Erythroblast (primary cell): ENCODE results near the gene AKAP6.

Experiments used
- DNase-seq, 2 experiments: peaks; one replicate each; lab custom pipeline; 2025; lab: John Stamatoyannopoulos, UW
- GATA1 ChIP-seq: IDR thresholded peaks from 2 replicates; pipeline ENCODE4 v1.6.1; 2011; ENCODE audit warnings: low read depth, mild to moderate bottlenecking, control low read depth, low read length, moderate library complexity
- POLR2A ChIP-seq: IDR thresholded peaks from 2 replicates; pipeline ENCODE4 v1.6.1; 2011; ENCODE audit warnings: mild to moderate bottlenecking, low read length

Gene AKAP6

GRCh38 chr14:32814721-32815120 is 485.6 kb downstream of the AKAP6 start:
- TF ChIP-seq POLR2A (no peak), GATA1 (no peak)
- no peak for DNase-seq

- DNase-seq: no peak
- no peak for TF ChIP-seq GATA1
- no peak for TF ChIP-seq POLR2A
These were observed 487.5 kb downstream of the AKAP6 start for GRCh38 chr14:32816588-32816987.

GRCh38 chr14:32817780-32818179 is 488.7 kb downstream of the AKAP6 start:
- DNase-seq: no peak
- no peak for TF ChIP-seq POLR2A
- TF ChIP-seq GATA1: no peak

GRCh38 chr14:32818581-32818980 is 489.5 kb downstream of the AKAP6 start:
- no peak for DNase-seq
- TF ChIP-seq POLR2A (no peak), GATA1 (no peak)

GRCh38 chr14:32820181-32820580 is 491.1 kb downstream of the AKAP6 start:
- no peak for DNase-seq
- TF ChIP-seq POLR2A: no peak
- no peak for TF ChIP-seq GATA1

- no peak for DNase-seq
- TF ChIP-seq POLR2A (no peak), GATA1 (no peak)
These were observed 491.6 kb downstream of the AKAP6 start for GRCh38 chr14:32820682-32821081.

GRCh38 chr14:32821964-32822653 is 493.0 kb downstream of the AKAP6 start:
- no peak for DNase-seq
- TF ChIP-seq POLR2A (no peak), GATA1 (no peak)

- TF ChIP-seq POLR2A (no peak), GATA1 (no peak)
- no peak for DNase-seq
These were observed 494.6 kb downstream of the AKAP6 start for GRCh38 chr14:32823706-32824105.

- DNase-seq: no peak
- TF ChIP-seq POLR2A: no peak
- no peak for TF ChIP-seq GATA1
These were observed 495.1 kb downstream of the AKAP6 start for GRCh38 chr14:32824195-32824594.

GRCh38 chr14:32825058-32825457 is 496.0 kb downstream of the AKAP6 start:
- TF ChIP-seq POLR2A: no peak
- no peak for TF ChIP-seq GATA1

GRCh38 chr14:32826404-32827082 is 497.4 kb downstream of the AKAP6 start:
- TF ChIP-seq POLR2A: no peak
- no peak for TF ChIP-seq GATA1
- no peak for DNase-seq

More at GRCh38 chr14:32825058-32825457, 496.0 kb downstream of the AKAP6 start:
- no peak for DNase-seq

- no peak for DNase-seq
- TF ChIP-seq POLR2A (no peak), GATA1 (no peak)
These were observed 498.4 kb downstream of the AKAP6 start for GRCh38 chr14:32827514-32827913.

GRCh38 chr14:32835924-32836323 is 506.8 kb downstream of the AKAP6 start:
- no peak for TF ChIP-seq POLR2A
- no peak for TF ChIP-seq GATA1
- no peak for DNase-seq

- DNase-seq: no peak
- no peak for TF ChIP-seq POLR2A
- TF ChIP-seq GATA1: no peak
These were observed 512.6 kb downstream of the AKAP6 start for GRCh38 chr14:32841698-32842097.
